ENCODE measurements around the gene ZDHHC17.

Gene ZDHHC17

DNA sequence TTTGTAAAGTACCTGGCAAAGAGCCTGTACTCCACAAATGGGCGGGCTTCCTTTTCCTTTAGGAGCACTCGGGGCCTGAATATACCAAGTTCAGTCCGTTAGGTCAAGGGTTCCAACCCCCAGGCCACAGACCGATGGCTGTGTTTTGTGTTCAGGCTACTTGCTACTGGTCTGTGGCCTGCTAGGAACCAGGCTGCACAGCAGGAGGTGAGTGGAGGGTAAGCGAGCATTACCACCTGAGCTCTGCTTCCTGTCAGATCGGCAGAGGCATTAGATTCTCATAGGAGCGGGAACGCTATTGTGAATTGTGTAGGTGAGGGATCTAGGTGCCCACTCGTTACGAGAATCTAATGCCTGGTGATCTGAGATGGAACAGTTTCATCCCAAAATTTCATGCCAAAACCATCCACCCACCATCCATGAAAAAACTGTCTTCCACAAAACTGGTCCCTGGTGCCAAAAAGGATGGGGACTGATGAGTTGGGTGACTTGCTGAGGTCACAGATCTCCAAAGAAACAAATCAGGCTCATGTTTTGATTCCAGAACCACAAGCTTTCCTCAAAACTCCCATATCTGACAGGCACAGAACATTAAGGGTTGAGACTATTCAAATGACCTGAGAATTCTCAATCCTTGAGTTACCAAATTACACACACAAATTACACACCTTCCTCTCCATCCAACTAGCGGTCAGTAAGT lies 110.7 kb downstream of the ZDHHC17 start:
- TF ChIP-seq CTCF (conservative IDR thresholded peaks at IDR 0.05; ENCODE audit: low read depth, low read length) = no peak
- no peak for DNase-seq (ENCODE audit: low read depth)
- H3K4me3 ChIP-seq (ENCODE audit: low read length) = no peak overlapping the region

DNA sequence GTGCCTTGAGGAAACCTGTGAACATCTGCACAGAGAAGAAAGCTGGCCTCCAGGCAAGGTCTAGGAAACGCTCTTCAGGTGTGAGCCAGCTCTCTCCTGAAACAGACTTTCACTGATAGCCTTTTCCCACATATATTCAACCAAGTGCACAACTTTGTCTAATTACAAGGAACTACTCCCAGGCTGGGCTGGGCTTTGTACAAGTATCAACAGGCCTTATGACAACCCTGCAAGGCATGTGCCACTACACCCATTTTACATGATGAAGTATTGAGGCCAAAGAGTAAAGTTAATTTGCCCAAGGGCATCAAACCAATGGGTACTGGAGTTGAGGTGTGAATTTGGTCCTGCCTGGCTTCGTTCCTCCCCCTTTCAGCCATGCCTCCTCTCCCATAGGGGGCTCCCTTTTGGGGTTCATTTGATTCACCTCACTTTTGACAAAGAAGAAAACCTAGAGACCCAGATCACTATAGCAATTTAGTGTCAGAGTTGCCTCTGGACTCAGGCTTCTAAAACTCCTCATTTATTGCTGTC lies 112.8 kb downstream of the ZDHHC17 start:
- no peak for DNase-seq (ENCODE audit: low read depth)
- TF ChIP-seq CTCF (conservative IDR thresholded peaks at IDR 0.05; ENCODE audit: low read depth, low read length) = no peak
- H3K4me3 ChIP-seq (ENCODE audit: low read length) = no peak overlapping the region

DNA sequence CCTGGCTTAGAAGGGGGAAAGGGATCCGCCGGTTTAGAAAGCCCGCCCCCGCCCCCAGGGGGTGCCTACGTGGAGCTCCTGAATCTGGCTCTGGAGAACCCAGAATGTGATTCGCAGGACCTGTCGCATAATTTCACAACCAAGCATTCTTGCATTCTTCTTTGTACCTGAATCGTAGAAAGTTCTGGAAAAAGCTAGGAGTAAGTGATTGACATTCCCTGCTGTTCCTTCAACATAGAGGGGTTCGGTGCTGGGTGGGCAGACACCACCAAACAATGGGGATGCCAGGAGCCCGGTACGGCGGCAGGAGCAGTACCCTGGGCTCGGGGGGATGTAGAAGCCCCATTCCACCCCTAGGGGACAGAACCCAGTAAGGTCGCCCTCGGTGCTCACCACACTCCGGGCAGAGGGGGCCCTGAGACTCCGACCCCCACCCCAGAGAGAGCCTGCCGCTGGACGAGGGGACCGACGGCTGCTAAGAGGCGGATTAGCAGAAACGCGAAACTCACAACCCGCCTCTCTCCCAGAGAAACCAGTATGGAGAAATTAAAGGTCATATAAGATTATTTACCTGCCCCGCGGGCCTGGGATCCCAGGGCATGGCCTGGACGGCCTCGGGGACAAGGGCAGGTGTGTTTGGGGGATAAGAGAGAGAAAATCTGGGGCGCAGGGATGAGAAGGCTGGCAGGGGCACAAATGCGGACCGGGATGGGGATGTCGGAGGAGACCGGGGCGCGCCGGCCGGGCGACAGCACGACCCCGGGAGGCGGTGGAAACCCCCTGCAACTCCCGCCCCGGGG lies 114.4 kb downstream of the ZDHHC17 start:
- DNase-seq (ENCODE audit: low read depth) = no peak
- H3K4me3 ChIP-seq (ENCODE audit: low read length) = peak overlapping the region; percentile 84
- peak; percentile 33 for TF ChIP-seq CTCF (conservative IDR thresholded peaks at IDR 0.05; ENCODE audit: low read depth, low read length)

GRCh38 chr12:76878899-76879709 lies 115.2 kb downstream of the ZDHHC17 start, which contains the start of gene CSRP2:
Gene CSRP2, minus strand, starts transcription at chr12:76879019. Its CDS starts 12,759 bp downstream, at chr12:76866260.
- DNase-seq (ENCODE audit: low read depth) = peak; percentile 46
- no peak for TF ChIP-seq CTCF (conservative IDR thresholded peaks at IDR 0.05; ENCODE audit: low read depth, low read length)
- H3K4me3 ChIP-seq (ENCODE audit: low read length) = peak within 1 kb of the TSS; percentile 84

GRCh38 chr12:76879710-76880518 lies 116.0 kb downstream of the ZDHHC17 start:
- DNase-seq (ENCODE audit: low read depth) = no peak
- no peak for TF ChIP-seq CTCF (conservative IDR thresholded peaks at IDR 0.05; ENCODE audit: low read depth, low read length)
- H3K4me3 ChIP-seq (ENCODE audit: low read length) = peak overlapping the region; percentile 84

GRCh38 chr12:76880519-76881023 lies 116.7 kb downstream of the ZDHHC17 start:
- H3K4me3 ChIP-seq (ENCODE audit: low read length) = no peak overlapping the region
- no peak for DNase-seq (ENCODE audit: low read depth)
- TF ChIP-seq CTCF (conservative IDR thresholded peaks at IDR 0.05; ENCODE audit: low read depth, low read length) = no peak

Data from retinal pigment epithelial cell (primary cell).